Ishikawa (cell line): ENCODE measurements around the gene SSBP3.

Experiments
- CEBPB ChIP-seq: IDR thresholded peaks from 2 replicates; pipeline ENCODE4 v1.6.1; 2012
- CREB1 ChIP-seq: IDR thresholded peaks from 2 replicates; pipeline ENCODE4 v1.6.1; 2012; ENCODE audit warnings: low read depth
- EGR1 ChIP-seq: IDR thresholded peaks from 2 replicates; pipeline ENCODE4 v1.6.1; 2012
- EP300 ChIP-seq: IDR thresholded peaks from 2 replicates; pipeline ENCODE4 v1.6.1; 2012; ENCODE audit warnings: borderline replicate concordance
- FOXM1 ChIP-seq: IDR thresholded peaks from 2 replicates; pipeline ENCODE4 v1.6.1; 2012; ENCODE audit warnings: low read depth, borderline replicate concordance
- MAX ChIP-seq: IDR thresholded peaks from 2 replicates; pipeline ENCODE4 v1.6.1; 2012
- NFIC ChIP-seq: IDR thresholded peaks from 2 replicates; pipeline ENCODE4 v1.6.1; 2012
- RAD21 ChIP-seq: IDR thresholded peaks from 2 replicates; pipeline ENCODE4 v1.6.1; 2012; ENCODE audit warnings: low read depth
- REST ChIP-seq: IDR thresholded peaks from 2 replicates; pipeline ENCODE4 v1.6.1; 2012; ENCODE audit warnings: low read depth, mild to moderate bottlenecking
- TAF1 ChIP-seq: IDR thresholded peaks from 2 replicates; pipeline ENCODE4 v1.6.1; 2012; ENCODE audit warnings: low read depth, mild to moderate bottlenecking
- TCF12 ChIP-seq: IDR thresholded peaks from 2 replicates; pipeline ENCODE4 v1.6.1; 2012; ENCODE audit warnings: low read depth
- TEAD4 ChIP-seq: IDR thresholded peaks from 2 replicates; pipeline ENCODE4 v1.6.1; 2012
- USF1 ChIP-seq: IDR thresholded peaks from 2 replicates; pipeline ENCODE4 v1.6.1; 2012
- YY1 ChIP-seq: IDR thresholded peaks from 2 replicates; pipeline ENCODE4 v1.6.1; 2012; ENCODE audit warnings: low read depth
- ZBTB7A ChIP-seq: IDR thresholded peaks from 2 replicates; pipeline ENCODE4 v1.6.1; 2012; ENCODE audit warnings: low read depth

Gene SSBP3

GRCh38 chr1:54298284-54299033 is 107.7 kb downstream of the SSBP3 start:
- TF ChIP-seq NFIC (no peak), CEBPB (no peak), CREB1 (no peak), ZBTB7A (no peak), YY1 (no peak), REST (no peak), EP300 (no peak), FOXM1 (no peak), RAD21 (no peak), TAF1 (no peak), TCF12 (no peak), TEAD4 (no peak)

- TF ChIP-seq REST (no peak), USF1 (no peak), EP300 (no peak), CREB1 (no peak)
Observed at GRCh38 chr1:54297596-54298283, 108.5 kb downstream of the SSBP3 start.

- TF ChIP-seq TAF1 (no peak), RAD21 (no peak), EGR1 (no peak), EP300 (no peak), TCF12 (no peak), FOXM1 (no peak), NFIC (no peak), CEBPB (no peak), YY1 (no peak), ZBTB7A (no peak), REST (no peak)
Observed at GRCh38 chr1:54296666-54297065, 109.5 kb downstream of the SSBP3 start.

- TF ChIP-seq MAX (no peak), TCF12 (no peak), TEAD4 (no peak), RAD21 (no peak), CEBPB (no peak), ZBTB7A (no peak), NFIC (no peak), EP300 (no peak), EGR1 (no peak), YY1 (no peak), REST (no peak), FOXM1 (no peak)
Observed at GRCh38 chr1:54294887-54295286, 111.3 kb downstream of the SSBP3 start.
